Hippocampal formation (tissue), 2 donors: ENCODE data around the gene PAQR4.
A peak's percentile ranks its signal among the peaks of the same experiment; 100 is the strongest.
"Not testable (repeated sequence)": the region's sequence is repeated elsewhere in the genome, so short reads cannot be mapped to it uniquely, and the experiment has no call there.

Source experiments
- DNase-seq, 2 donors: peaks; one replicate each; lab custom pipeline; 2025; lab: John Stamatoyannopoulos, UW

Gene PAQR4

GRCh38 chr16:2968738-2969544 is at the start of gene PAQR4:
Gene PAQR4, plus strand, starts transcription at chr16:2969348. Its CDS starts 327 bp downstream, at chr16:2969675.
- DNase-seq, result peak; percentile 81 to 88

GRCh38 chr16:2919511-2920255 is 49.5 kb upstream of the PAQR4 start:
- peak; percentile 22 to 59 for DNase-seq

GRCh38 chr16:2923481-2923880 is 45.7 kb upstream of the PAQR4 start:
- DNase-seq, result no peak

GRCh38 chr16:2924901-2925755 is 44.0 kb upstream of the PAQR4 start:
- no peak for DNase-seq

GRCh38 chr16:2925951-2926649 is 43.0 kb upstream of the PAQR4 start:
- no peak for DNase-seq

GRCh38 chr16:2926650-2926999 is 42.5 kb upstream of the PAQR4 start:
- no peak for DNase-seq

GRCh38 chr16:2927010-2927646 is 42.0 kb upstream of the PAQR4 start:
- peak; percentile 64 to 72 for DNase-seq

- DNase-seq, result not testable (repeated sequence)
Observed at GRCh38 chr16:2928151-2928550, 41.0 kb upstream of the PAQR4 start.

- DNase-seq, result no peak
Observed at GRCh38 chr16:2928796-2929195, 40.4 kb upstream of the PAQR4 start.

- DNase-seq, result no peak
Observed at GRCh38 chr16:2929693-2930092, 39.5 kb upstream of the PAQR4 start.

GRCh38 chr16:2930236-2930635 is 38.9 kb upstream of the PAQR4 start:
- DNase-seq, result no peak

GRCh38 chr16:2931231-2931914 is 37.8 kb upstream of the PAQR4 start:
- not testable (repeated sequence) for DNase-seq

- DNase-seq, result no peak
Observed at GRCh38 chr16:2933136-2933535, 36.0 kb upstream of the PAQR4 start.

GRCh38 chr16:2933701-2934100 is 35.4 kb upstream of the PAQR4 start:
- DNase-seq, result no peak

- no peak for DNase-seq
Observed at GRCh38 chr16:2934450-2934849, 34.7 kb upstream of the PAQR4 start.

GRCh38 chr16:2936436-2937011 is 32.6 kb upstream of the PAQR4 start:
- no peak for DNase-seq

- no peak for DNase-seq
Observed at GRCh38 chr16:2937170-2937569, 32.0 kb upstream of the PAQR4 start.

- DNase-seq, result no peak
Observed at GRCh38 chr16:2938206-2938605, 30.9 kb upstream of the PAQR4 start.

GRCh38 chr16:2939968-2940367 is 29.2 kb upstream of the PAQR4 start:
- DNase-seq, result no peak

- no peak for DNase-seq
Observed at GRCh38 chr16:2942045-2942444, 27.1 kb upstream of the PAQR4 start.
